Lung (tissue), 12 donors: Measurements from ENCODE around the gene MPHOSPH9. TPM values are rescaled to one million over a fixed set of nuclear protein-coding genes. Genes with fewer than 3 reads are reported as not detected.

ENCODE experiments used
- ATAC-seq: fragments of 200-7000 bp; cut with Tn5 transposase; one replicate; pipeline ENCODE4 v1.9.1; 2020; ENCODE audit warnings: moderate number of reproducible peaks; ENCODE audit not compliant: insufficient read depth, low FRiP score
- DNase-seq, 3 donors: peaks; one replicate each; pipeline ENCODE4 v3.0.0-alpha.2; 2013 to 2017
- H3K27ac ChIP-seq, 2 donors: one replicate each; pipeline ENCODE4 v1.5.1; 2013; ENCODE audit warnings: mild to moderate bottlenecking in 2 of 2, moderate library complexity in 2 of 2, control low read depth in 1 of 2, inconsistent platforms in 1 of 2, low read depth in 1 of 2, low read length in 1 of 2
- H3K27me3 ChIP-seq, 3 donors: one replicate each; pipeline ENCODE4 v1.5.1; 2013; ENCODE audit warnings: low read length in 2 of 3; ENCODE audit not compliant: control insufficient read depth in 3 of 3, insufficient read depth in 3 of 3
- H3K36me3 ChIP-seq, 4 donors: one replicate each; pipeline ENCODE4 v1.5.1; 2013; ENCODE audit warnings: low read length in 4 of 4, mild to moderate bottlenecking in 1 of 4, moderate library complexity in 1 of 4; ENCODE audit not compliant: control insufficient read depth in 4 of 4, insufficient read depth in 4 of 4
- H3K4me1 ChIP-seq, 5 donors: one replicate each; pipeline ENCODE4 v1.5.1; 2013; ENCODE audit warnings: low read length in 5 of 5, mild to moderate bottlenecking in 2 of 5, moderate library complexity in 1 of 5; ENCODE audit not compliant: control insufficient read depth in 5 of 5, insufficient read depth in 5 of 5
- H3K4me3 ChIP-seq: one replicate; pipeline ENCODE4 v1.5.1; 2013; ENCODE audit warnings: mild to moderate bottlenecking, control low read depth, moderate library complexity
- H3K9ac ChIP-seq, 2 donors: one replicate each; pipeline ENCODE4 v1.5.1; 2013; ENCODE audit warnings: low read length in 2 of 2, control low read depth in 1 of 2; ENCODE audit not compliant: insufficient read depth in 1 of 2
- H3K9me3 ChIP-seq, 4 donors: one replicate each; pipeline ENCODE4 v1.5.1; 2013; ENCODE audit warnings: low read length in 3 of 4, mild to moderate bottlenecking in 1 of 4, moderate library complexity in 1 of 4; ENCODE audit not compliant: control insufficient read depth in 4 of 4, insufficient read depth in 3 of 4
- CTCF ChIP-seq: IDR thresholded peaks from 2 replicates; pipeline ENCODE4 v1.5.1; 2012; ENCODE audit warnings: mild to moderate bottlenecking; ENCODE audit errors: control extremely low read depth, extremely low read depth
- WGBS, 2 donors: extraction: QIAGEN DNeasy Blood & Tissue Kit; methylation state at CpG; one replicate each; pipeline ENCODE4 v1.1.7; 2013; 5-methylcytosine and 5-hydroxymethylcytosine counted together
- polyA plus RNA-seq, 2 donors: library from polyadenylated mRNA; stranded (reverse); fragments of 200-250 nt; gene quantifications; one replicate each; pipeline ENCODE4 v1.2.1, GENCODE V29; 2013
- total RNA-seq, 2 donors: library from RNA; depleted of rRNA in 1 of 2; stranded (reverse); fragments of >200 nt in 1 of 2; gene quantifications; one replicate each; pipeline ENCODE4 v1.2.1, GENCODE V29; 2014 to 2021
- donor health status: control.
- donor health status: control.
- donor health status: Bipolar disorder and iron deficiency.
- donor health status: healthy.
- donor health status: DM: yes; HTN: yes; CAD: no.

The MPHOSPH9 gene
- total and polyA plus RNA-seq, 4 donors: 5.0 to 56.9 (median 12.4) TPM

GRCh38 chr12:123142921-123143735, 89.8 kb downstream of the MPHOSPH9 start:
- Histone ChIP-seq H3K27me3 (no peaks in the 10 kb centered on the region), H3K9ac (no peak overlapping the region), H3K27ac (peak overlapping the region in 1 of 2 donors; percentile 52), H3K4me1 (peaks cover 11 to 28% (median 19%) of the 10 kb centered on the region in 5 donors), H3K36me3 (peaks cover 0 to 2% (median 0%) of the 10 kb centered on the region in 4 donors), H3K4me3 (no peak overlapping the region), H3K9me3 (no peaks in the 10 kb centered on the region)
- 44% methylated on average over 11 of the region's 11 CpGs for WGBS, 2 donors
- ATAC-seq (peak; percentile 73), DNase-seq (peak; percentile 67 to 84 (median 71))
- no peak for TF ChIP-seq CTCF

DNA sequence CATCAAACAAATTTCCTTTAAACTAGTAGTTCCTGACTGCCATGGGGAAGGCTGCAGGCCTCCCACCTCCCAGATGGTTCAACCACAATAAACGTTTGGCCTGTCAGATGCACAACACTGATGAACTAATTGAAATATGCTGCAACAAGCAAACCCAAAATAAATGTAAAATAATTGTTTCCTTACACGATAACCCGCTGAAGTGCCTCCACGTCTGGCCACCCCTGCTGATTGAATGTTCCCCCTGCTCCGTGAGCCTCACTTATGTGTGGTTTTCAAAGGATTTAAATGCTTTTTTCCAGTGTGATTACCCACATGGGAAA, 90.5 kb downstream of the MPHOSPH9 start:
- peaks cover 11 to 28% (median 19%) of the 10 kb centered on the region in 5 donors for H3K4me1 ChIP-seq
- peaks cover 0 to 2% (median 0%) of the 10 kb centered on the region in 4 donors for H3K36me3 ChIP-seq
- WGBS, 2 donors: 36 to 43% methylated on average over 5 of the region's 5 CpGs
- H3K9me3 ChIP-seq: no peaks in the 10 kb centered on the region
- no peak for DNase-seq
- no peak overlapping the region for H3K4me3 ChIP-seq
- TF ChIP-seq CTCF: no peak
- ATAC-seq: no peak
- H3K27ac ChIP-seq: peak overlapping the region; percentile 17 to 75
- H3K27me3 ChIP-seq: no peaks in the 10 kb centered on the region
- H3K9ac ChIP-seq: no peak overlapping the region

DNA sequence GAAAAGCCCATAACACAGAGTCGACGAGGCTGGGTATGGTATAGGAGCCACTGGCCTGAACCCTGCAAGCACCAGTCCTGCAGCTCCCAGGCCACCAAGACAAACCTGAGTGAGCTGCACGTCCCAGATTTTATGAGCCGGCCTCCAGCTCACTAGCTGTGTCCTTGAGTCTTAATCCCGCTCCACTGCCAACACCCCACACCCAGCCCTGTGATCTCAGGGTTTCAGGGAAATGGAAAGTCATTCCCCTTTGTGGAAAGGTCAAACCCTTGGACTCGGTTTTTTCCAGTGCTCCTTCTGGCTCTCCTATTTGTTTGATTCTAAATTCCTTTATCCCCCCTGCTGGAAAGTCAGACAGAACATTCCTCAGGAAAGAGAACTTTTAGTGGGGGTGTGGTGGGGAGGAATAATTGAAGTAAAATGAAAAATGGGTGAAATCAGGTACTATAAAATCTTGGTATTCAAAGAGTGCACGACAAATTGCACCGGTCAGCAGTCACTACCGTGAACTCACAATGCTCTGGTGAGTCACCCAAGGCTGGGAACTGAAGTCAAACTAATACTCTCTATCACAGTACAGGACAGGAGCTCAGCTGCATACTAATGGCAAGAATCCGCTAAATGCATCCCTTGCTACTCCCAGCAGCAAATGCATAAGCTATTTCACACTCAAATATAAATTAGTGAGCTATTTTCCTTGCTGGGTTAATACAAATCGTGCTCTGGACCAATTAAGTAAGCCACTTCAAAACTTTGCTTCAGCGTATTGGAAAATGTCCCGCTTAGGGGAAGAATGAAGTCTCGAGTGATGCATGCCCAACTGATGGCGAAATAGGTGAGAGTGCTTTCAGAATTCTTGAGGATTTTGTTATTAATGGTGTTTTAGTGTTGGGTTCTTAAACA, 91.1 kb downstream of the MPHOSPH9 start:
- Histone ChIP-seq H3K9me3 (no peaks in the 10 kb centered on the region), H3K9ac (peak overlapping the region in 1 of 2 donors; percentile 16), H3K4me3 (no peak overlapping the region), H3K4me1 (peaks cover 11 to 28% (median 19%) of the 10 kb centered on the region in 5 donors), H3K27me3 (no peaks in the 10 kb centered on the region), H3K27ac (peak overlapping the region; percentile 84 to 87), H3K36me3 (peaks cover 0 to 2% (median 0%) of the 10 kb centered on the region in 4 donors)
- peak; percentile 63 for ATAC-seq
- WGBS, 2 donors: 47 to 59% methylated on average over 15 of the region's 15 CpGs
- no peak for TF ChIP-seq CTCF
- DNase-seq: peak in 2 of 3 donors; percentile 56 to 57
